Lower leg skin (tissue), 4 donors: ENCODE data around the gene KDM6A. TPM values are rescaled to one million over a fixed set of nuclear protein-coding genes. Genes with fewer than 3 reads are reported as not detected.
"Not testable (repeated sequence)": the region's sequence is repeated elsewhere in the genome, so short reads cannot be mapped to it uniquely, and the experiment has no call there.

Experiments used
- DNase-seq, 2 donors: peaks; one replicate each; pipeline ENCODE4 v3.0.0-alpha.2; 2019; ENCODE audit warnings: low spot score in 2 of 2
- H3K4me3 ChIP-seq: fragments of 200-600 bp; sonication (generic); 2 replicates; pipeline ENCODE4 v1.5.1; 2017; ENCODE audit warnings: mild to moderate bottlenecking, low read depth; ENCODE audit not compliant: poor library complexity, severe bottlenecking
- CTCF ChIP-seq, 3 donors: fragments of 450-650 bp; IDR thresholded peaks; one replicate each; pipeline ENCODE4 v1.5.1; 2016; ENCODE audit warnings: antibody characterized with exemption in 3 of 3, mild to moderate bottlenecking in 3 of 3, moderate library complexity in 2 of 3
- POLR2A ChIP-seq, 2 donors: fragments of 450-650 bp; IDR thresholded peaks; one replicate each; pipeline ENCODE4 v1.6.1; 2016 to 2017; ENCODE audit warnings: antibody characterized with exemption in 2 of 2, mild to moderate bottlenecking in 1 of 2, moderate library complexity in 1 of 2
- WGBS, 2 donors: methylation state at CpG; one replicate each; pipeline ENCODE4 v1.1.5; 2018; 5-methylcytosine and 5-hydroxymethylcytosine counted together
- intact Hi-C: fragments of 100-400 bp; cut with DNase I; formaldehyde crosslinking; loops from one replicate; pipeline ENCODE4 v1.15.0; 2023; ENCODE audit warnings: low total_unique reads
- total RNA-seq, 4 donors: library from RNA; depleted of rRNA; stranded (reverse); fragments of >200 nt; gene quantifications; one replicate each; pipeline ENCODE4 v1.1.0, GENCODE V29; 2016

The KDM6A gene
- total RNA-seq, 4 donors from 2014 or later = 30.3 to 88.2 (median 43.7) TPM

- intact Hi-C loops = no loop called here
- no peak for DNase-seq
These were observed 261.3 kb downstream of the KDM6A start for GRCh38 chrX:45134315-45134731.

GRCh38 chrX:45134775-45135174 is 261.8 kb downstream of the KDM6A start:
- DNase-seq = no peak
- TF ChIP-seq CTCF (IDR thresholded peaks at IDR 0.05) (no peak), POLR2A (IDR thresholded peaks at IDR 0.05) (no peak)
- intact Hi-C loops = no loop called here
- no peak overlapping the region for H3K4me3 ChIP-seq
- 70 to 72% methylated on average over 3 of the region's 3 CpGs for WGBS, 2 donors

More at GRCh38 chrX:45134315-45134731, 261.3 kb downstream of the KDM6A start:
- WGBS, 2 donors = 51 to 69% methylated on average over 7 of the region's 7 CpGs
- H3K4me3 ChIP-seq = no peak overlapping the region
- TF ChIP-seq CTCF (IDR thresholded peaks at IDR 0.05) = no peak
- no peak for TF ChIP-seq POLR2A (IDR thresholded peaks at IDR 0.05)

GRCh38 chrX:45135391-45136075 is 262.5 kb downstream of the KDM6A start:
- H3K4me3 ChIP-seq, DNase-seq, intact Hi-C loops: not testable (repeated sequence)
- WGBS, 2 donors = 76 to 86% methylated on average over 4 of the region's 4 CpGs

- no peak overlapping the region for H3K4me3 ChIP-seq
- intact Hi-C loops = no loop called here
- DNase-seq = no peak
- TF ChIP-seq POLR2A (IDR thresholded peaks at IDR 0.05) (no peak), CTCF (IDR thresholded peaks at IDR 0.05) (no peak)
These were observed 264.5 kb downstream of the KDM6A start for GRCh38 chrX:45137531-45137930.

GRCh38 chrX:45138525-45138924 is 265.5 kb downstream of the KDM6A start:
- intact Hi-C loops = no loop called here
- no peak overlapping the region for H3K4me3 ChIP-seq
- TF ChIP-seq CTCF (IDR thresholded peaks at IDR 0.05) (no peak), POLR2A (IDR thresholded peaks at IDR 0.05) (no peak)
- DNase-seq = no peak
- 89 to 91% methylated on average over 4 of the region's 4 CpGs for WGBS, 2 donors

GRCh38 chrX:45140812-45141211 is 267.8 kb downstream of the KDM6A start:
- TF ChIP-seq CTCF (IDR thresholded peaks at IDR 0.05) (no peak), POLR2A (IDR thresholded peaks at IDR 0.05) (no peak)
- no peak overlapping the region for H3K4me3 ChIP-seq
- no peak for DNase-seq
- intact Hi-C loops = no loop called here
- 83 to 98% methylated on average over 4 of the region's 4 CpGs for WGBS, 2 donors
